ENCODE measurements around the gene ERBB4.

Gene ERBB4

DNA sequence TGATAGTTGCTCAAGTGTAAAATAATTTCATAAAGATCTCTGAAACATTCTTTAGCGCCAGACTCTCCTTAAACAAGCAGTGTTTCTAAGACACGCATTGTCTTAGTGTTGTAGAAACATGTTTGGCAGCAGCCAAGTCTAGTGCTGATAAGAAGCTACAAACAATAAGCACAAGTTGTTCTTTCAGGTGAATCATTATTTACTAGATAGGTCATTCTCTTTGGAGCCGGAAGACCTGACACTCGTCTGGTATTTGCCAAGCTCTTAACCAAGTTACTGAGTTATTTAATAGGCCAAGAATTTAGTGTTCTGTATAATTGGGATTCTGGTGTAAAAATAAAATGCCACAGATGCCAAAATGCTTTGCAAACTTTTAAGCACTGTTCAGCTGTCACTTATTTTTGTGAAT is 1130.1 kb downstream of the ERBB4 start:
- no peak for DNase-seq (ENCODE audit: low spot score)

DNA sequence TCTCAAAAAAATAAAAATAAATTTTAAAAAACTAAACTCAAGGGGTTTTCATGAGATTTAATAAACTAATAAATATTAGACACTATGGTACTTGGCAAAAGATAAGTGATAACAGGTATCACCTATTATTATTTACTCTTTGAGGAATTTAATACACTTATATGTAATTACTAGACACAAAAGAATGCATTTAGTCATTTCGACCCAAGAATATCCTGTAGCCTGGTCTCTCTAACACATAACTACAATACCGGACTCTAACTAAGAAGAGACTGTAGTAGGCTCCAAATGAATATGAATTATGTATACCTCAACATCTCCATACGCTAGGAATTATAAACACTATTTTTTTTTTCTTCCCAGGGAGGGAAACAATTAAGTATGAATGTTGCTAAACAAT is 1131.5 kb downstream of the ERBB4 start:
- no peak for DNase-seq (ENCODE audit: low spot score)

DNA sequence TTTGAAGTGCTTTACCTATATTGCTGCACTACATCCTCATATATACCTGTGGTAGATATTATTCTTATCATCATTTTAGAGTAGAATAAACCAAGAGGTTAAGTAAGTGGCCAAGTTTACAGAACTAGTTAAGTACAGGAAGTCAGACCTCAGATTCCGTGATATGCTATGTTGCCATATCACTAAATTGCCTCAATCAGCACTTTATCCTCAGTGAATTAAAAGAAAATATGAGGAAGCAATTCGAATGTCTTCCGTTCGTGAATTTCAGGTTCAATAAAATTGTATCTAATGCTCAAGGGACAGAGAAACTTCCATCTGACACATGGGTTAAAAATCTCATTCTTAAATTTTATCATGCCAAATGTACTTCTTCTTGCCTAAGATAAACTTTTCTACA is 1133.6 kb downstream of the ERBB4 start:
- no peak for DNase-seq (ENCODE audit: low spot score)

DNA sequence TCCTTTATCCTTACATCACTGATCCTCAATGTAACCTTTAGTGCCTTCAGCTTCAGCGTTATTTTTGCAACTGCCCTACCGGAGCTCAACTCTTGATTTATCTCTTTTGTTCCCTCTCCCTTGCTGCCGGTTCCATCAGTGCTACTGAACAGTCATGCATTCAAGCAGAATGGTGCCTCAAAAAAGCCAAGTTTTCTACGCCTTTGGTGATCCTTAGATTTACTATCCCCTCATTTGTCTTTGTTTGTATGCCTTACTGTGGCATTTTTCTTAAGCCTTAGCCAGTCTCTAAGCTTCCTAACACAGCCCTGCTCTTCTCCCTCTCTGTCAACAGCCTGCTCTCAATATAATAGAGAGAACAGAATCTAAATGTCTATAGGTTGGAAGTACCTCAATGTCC is 1134.5 kb downstream of the ERBB4 start:
- no peak for DNase-seq (ENCODE audit: low spot score)

DNA sequence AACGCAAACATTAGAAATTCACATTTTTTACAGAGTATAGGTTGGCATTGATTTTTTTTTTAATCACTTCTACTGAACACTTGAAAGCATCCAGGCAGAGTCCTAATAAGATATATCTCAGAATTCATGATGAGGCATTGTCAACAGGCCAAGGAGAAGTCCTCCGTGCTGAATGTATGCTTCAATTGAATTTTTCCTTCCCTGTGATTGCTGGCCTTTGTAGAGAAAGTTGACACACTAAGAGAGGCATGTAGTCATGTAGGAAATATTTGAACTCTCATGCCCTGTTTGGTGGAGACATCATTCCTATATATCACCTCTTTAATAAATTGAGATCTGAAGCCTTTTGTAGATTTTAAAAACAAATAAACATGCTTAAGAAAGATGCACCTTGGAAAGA is 1137.3 kb downstream of the ERBB4 start:
- DNase-seq (ENCODE audit: low spot score), result no peak

DNA sequence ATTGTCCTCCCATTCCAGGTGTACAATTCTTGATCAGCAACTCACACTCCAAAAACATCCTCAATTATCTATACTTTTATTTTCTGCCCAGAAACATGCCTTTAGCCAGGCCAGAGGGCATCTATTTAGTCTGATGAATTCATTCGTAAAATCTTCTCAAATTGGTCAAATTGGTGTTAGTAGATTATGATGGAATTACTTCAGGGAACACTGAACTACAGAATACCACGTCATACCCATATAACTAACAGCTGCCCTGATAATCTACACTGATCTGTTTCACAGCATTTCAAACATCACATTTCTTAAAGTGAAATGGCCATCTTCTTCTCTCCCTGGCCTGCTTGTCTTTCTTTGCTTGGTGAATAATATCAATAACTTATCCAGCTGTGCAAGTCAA is 1140.8 kb downstream of the ERBB4 start:
- DNase-seq (ENCODE audit: low spot score), result no peak

DNA sequence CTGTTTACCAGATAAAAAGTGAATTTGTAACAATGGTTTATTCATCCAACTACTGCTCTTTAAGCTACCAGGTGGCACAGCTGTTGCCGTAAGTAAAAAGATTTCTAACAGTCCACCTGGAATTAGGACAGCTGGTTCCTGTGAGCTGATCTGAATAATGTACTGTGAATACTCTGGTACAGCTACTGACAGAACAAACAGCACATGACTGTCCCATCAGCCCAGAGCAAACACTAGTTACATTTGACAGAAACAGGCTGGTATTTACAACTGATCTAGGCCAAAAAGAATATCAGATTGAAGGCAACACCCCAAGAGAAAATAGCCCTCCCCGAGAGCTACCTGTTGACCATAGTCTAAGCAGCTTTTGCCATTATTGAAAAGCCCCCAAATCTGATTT is 1141.8 kb downstream of the ERBB4 start:
- no peak for DNase-seq (ENCODE audit: low spot score)

DNA sequence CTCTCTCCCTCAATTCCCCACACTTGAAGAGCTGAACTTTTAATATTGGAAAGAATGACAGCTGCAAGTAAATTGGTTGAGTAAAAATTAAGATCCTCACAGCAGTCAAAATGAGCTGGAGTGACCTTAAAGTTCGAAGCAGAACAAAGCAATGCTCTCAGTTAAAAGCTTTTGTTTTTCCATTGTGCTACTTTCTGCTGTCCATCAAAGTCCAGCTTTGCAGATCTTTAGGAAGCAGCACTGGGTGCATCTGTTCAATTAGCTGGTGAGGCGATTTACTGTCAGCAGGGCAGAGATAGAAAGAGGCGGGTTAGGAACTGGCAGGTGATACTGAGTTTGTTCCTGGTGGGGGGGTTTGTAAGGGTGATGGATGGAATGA is 1147.4 kb downstream of the ERBB4 start:
- DNase-seq (ENCODE audit: low spot score), result no peak

DNA sequence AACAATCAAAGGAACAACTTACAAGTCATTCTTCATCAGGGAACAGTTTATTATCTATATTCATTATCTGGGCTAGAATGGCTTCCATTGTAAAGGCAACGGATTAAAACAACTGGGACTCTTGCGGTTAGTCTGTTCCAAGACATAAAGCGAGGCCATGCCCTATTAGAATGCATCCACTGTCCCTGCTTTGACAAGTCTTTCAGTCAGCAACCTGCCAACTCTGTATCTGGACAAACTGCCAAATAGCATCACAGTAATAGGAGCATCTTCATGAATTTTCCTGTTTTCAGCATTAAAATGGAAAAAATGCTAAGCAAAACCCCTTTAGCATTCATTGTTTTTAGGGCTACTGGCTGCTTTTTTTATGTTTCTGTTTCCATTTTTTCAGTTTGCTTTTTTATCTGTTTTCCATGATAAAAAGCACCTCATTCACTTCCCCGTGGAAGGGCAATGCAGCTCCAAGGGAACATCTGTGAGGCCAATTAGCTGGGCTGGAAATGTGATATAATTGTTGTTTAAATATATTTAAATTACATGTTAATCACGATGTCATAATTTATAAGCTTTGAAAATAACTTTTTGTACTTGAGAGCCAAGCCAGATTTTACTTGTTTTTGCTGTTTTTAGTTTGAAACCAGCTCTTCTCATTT is 1147.9 kb downstream of the ERBB4 start:
- no peak for DNase-seq (ENCODE audit: low spot score)

DNA sequence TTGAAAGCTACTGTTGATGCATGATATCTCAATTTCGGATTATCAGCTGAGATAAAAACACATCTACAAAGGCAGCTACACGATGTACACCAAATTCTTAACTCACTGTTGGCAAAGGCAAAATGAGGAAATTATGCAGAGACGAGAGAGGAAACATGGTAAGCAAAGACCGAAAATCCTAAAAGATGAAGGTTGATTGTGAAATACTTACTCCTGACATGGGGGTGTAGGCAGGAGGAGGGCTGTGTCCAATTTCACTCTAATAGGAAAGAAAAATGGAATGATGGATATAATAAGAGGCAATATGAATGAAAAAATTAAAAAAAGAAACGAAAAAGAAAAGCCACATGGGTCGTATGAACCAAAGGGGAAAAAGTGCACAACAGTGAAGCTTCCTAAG is 1150.9 kb downstream of the ERBB4 start:
- DNase-seq (ENCODE audit: low spot score), result no peak

DNA sequence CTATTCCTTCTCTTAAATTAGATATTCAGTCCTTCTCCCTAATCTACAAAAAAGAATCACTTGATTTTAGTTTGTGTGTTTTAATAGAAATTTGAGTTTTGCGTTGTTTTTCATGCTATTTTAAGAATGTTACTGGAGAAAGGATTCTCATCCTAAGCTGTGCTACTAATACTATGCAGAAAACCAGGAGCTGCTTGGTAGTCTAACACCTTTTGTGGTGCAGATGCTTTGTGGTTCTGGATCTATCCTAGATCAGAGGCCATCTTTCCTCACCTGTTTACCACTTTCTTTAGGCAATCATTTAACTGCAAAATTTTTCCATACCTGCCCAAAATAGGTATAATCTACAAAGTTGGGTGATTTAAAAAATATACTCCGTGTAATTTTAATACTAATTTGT is 1158.6 kb downstream of the ERBB4 start:
- DNase-seq (ENCODE audit: low spot score), result no peak

DNA sequence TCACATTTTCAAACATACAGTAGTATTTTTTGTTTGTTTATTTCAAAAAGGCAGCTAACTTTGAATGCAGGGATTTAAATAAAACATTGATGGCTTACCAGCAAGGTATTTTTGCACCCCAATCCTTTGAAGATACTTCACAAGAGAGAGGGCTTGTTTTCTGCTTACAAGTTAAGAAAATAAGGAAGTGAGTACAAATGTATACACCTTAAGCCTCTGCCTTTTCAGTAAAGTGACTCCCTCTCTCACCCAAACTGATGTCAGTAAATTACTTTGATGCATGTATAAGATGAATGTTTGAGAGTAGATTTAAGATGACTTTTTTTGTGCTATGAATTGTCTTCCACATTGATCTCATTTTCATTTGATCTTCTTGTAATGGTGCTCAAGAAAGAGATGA is 1162.2 kb downstream of the ERBB4 start:
- no peak for DNase-seq (ENCODE audit: low spot score)

DNA sequence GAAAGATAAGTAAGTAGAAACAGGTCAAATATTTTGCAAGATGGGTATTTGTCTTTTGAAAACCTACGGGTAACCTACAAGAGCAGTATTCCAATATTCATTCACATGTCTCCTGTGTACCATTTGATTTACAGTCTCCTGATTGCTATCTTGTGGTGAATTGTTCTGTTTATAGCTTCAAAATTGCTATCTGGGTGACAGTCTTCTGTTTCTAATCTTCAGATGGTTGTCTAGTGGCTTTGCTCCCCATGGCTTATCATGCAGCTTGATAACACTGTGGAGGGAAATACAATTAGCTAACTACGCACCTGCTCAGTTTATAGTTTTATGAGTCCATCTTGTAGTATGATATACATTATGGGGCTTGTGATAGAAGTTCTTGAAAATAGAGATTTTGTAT is 1165.4 kb downstream of the ERBB4 start:
- no peak for DNase-seq (ENCODE audit: low spot score)

DNA sequence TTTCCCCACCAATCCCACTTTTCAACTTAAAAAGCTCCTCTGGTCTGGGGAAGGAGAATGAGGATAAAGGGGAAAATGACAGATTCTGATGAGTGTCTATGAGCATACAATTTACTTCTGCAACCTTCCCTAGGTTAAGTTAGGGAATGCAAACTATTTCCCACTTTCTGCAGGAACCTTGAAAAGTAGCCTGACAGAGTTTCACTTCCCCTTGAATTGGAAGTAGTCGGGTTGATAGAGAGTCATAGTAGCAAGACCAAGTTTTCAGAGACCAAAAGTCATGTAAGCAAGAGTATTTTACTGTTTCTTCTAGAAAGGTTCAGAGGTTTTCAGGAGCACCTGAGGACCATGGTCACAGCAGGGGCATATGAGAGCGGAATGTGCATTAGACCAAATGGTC is 1167.1 kb downstream of the ERBB4 start:
- DNase-seq (ENCODE audit: low spot score), result no peak

DNA sequence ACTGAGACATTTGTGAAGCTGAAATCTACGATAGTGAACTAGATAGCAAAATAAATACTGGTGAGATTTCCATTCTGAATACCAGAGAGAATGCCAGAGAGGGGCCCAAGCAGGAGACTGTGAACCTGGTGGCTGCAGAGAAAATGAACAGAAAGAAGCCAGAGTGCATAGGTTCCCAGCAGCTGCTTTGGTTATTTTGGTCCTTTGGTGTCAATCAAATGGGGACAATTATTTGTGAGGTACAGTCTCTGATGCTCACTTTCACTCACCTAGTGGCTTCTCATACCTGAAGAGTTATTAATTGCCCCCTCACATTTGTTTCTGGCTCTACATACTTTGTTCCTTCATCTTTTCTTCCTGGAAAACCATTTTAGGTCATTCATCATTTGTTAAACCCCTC is 1170.1 kb downstream of the ERBB4 start:
- no peak for DNase-seq (ENCODE audit: low spot score)

DNA sequence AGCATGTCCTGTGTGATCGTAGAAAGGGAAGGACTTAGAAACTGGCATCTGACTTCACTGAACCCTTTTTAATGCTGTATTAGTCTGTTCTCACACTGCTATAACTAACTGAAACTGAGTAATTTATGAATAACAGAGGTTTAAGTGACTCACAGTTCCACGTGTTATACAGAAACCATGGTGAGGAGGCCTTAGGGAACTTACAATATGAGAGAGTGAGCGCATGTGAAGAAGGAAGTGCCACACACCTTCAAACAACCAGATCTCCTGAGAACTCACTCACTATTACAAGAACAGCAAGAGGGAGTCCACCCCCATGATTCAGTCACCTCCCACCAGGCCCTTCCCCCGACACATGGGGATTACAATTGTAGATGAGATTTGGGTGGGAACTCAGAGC is 1170.9 kb downstream of the ERBB4 start:
- no peak for DNase-seq (ENCODE audit: low spot score)

DNA sequence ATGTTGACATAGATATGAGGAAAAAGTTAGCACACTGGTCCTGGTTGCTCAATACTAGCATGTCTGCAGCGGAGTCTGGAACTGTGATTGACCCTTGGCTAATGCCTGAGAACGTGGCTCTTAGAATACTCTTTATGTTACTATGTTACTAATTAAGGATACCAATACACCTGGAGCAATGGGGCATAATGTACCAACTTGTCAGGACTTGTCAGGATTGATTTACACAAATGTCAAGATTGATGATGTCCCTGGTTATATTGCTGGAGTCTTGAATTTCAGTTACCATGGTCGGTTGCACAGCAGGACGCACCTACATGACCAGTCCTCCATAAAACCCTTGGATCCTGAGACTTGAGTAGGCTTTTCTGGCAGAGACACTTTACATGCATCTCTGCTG is 1171.3 kb downstream of the ERBB4 start:
- no peak for DNase-seq (ENCODE audit: low spot score)

DNA sequence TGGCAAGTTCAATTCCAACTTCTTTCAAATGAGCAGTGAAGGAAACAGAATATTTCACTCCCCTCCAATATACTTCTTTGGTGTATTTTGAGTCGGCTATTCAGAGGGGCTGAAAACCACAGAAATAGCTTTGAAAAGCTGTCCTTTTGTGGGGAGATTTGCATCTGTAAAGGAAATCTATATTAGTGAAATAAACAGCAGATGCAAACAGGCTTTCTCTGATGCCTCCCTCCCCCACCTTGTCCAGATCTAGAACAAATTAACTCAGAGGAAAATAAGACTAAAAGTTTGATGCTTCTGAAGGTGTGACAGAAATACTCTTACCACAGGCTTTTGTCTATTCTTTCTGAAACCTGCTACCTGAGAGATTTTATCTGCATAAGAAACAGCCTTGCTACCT is 1173.7 kb downstream of the ERBB4 start:
- no peak for DNase-seq (ENCODE audit: low spot score)

DNA sequence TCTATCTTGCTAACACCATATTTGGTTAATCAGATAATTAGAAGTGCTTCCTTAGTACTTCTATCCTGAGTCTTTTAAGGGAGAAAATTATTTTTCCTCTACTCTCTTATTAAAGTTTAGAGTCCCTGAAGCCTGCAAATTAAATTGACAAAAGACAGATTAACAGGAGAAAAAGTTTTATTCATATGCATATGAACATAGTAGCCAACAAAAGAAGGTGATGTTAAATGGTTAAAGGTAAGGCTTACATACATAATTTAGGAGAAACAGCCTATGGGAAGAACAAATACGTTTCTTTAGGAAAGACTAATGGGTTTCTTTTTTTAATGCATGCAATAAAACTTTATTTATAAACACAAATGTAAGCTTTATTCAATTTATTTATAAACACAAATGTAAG is 1177.2 kb downstream of the ERBB4 start:
- no peak for DNase-seq (ENCODE audit: low spot score)

DNA sequence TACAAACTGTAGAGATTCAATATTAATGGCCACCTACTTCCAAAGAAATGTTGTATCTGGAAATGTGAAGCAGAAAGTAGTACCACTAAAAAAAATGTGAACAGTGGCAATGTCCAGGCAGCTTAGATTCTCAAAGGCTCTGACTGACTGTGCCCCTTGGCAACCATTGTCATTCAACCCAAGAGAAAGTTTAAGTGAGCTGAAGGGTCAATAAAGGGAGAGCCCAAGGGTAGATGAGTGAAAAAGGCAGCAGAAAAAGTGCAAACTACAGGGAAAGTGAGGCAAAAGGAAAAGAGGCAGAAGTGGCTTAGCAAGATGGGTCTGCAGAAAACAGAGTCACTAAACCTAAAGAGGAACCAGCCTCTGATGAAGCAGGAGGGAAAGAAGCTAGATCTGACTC is 1179.3 kb downstream of the ERBB4 start:
- DNase-seq (ENCODE audit: low spot score), result no peak

DNA sequence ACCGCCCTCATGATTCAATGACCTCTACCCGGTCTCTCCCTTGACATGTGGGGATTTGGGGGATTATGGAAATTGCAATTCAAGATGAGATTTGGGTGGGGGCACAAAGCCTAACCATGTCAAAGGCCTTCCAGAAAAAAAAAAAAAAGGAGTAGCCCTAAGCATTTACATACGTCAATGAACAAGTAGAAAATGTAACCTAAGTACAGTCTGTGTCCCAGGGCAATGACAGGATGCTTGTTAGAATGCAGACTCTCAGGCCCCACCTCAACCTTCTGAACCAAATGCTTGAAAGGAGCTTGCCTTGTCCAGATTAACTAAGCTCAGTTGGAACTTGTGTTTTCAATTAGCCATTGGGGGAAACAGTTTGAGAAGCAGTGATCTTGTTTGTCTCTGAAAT is 1180.1 kb downstream of the ERBB4 start:
- DNase-seq (ENCODE audit: low spot score), result no peak

DNA sequence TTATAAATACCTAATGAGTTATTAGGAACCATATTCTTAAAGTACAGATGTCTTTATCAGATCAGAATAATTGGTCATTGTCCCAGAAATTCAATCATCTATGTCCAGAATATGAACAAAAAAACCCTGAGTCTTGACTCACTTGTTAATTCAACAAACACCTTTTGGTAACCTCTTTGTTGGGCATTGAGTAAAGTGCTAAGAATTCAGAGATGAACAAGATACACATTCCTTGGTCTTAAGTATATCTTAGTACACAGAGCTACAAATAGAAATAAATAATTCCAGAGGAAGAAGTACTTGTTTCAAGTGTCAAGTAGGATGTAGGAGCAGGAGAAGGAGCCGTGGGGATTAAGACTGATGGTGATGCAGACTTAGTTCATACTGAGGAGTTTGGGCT is 1184.1 kb downstream of the ERBB4 start:
- no peak for DNase-seq (ENCODE audit: low spot score)

DNA sequence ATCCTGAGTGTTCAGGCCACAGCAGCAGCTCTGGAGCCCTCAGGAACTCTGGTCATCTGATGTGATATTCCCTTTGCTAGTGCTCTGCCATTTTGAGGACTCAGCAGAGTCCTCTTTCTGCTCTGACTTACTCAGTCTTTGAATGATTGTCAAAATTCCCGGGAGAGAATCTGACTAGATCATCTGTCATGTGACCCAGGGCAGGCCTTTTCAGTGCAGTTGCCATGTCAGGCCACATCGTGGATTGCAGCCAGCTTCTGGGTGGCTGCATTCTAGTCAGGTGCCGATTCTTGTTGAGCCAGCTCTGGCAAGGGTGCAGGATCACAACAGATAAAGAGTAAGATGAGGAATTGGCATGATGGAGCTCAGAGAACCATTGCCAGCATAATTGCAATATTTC is 1186.6 kb downstream of the ERBB4 start:
- DNase-seq (ENCODE audit: low spot score), result no peak

DNA sequence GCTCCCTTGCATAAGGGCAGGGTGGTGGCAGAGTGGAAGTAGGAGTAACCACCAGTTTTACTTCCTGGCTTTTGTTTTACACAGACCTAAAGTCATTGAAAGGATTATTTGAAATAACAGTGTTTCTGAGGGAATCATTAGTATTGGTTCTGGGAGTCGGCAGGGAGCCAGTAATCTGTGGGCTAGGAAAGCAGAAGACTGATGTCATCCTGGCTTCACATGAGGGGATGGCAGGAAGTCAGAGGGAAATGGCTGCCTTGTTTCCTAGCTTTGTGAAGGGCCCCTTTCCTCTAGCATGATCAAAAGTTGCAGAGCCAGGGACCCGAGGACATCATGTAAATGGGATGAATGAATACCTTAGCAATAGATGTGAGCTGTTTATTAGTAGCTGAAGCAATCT is 1189.6 kb downstream of the ERBB4 start:
- DNase-seq (ENCODE audit: low spot score), result no peak

DNA sequence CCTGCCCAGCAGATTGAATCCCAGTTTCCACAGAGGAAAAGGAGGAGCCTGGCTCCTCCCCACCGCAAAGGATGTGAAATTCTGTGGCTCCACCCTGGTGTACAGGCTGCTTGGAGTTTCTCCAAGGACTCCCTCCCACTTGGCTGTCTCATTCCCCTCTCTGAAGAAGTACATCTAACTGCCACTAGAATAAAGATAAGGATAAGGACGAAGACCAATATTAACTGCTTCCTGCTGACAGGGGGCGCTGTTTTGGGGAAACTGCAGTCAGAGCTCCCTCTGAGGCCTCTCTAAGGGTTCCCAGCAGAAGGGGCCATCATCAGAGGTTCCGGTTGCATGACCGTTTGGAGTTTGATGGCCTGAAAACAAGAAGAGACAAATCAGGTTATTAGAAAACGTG is 1191.3 kb downstream of the ERBB4 start:
- DNase-seq (ENCODE audit: low spot score), result no peak
